Neural crest cell (in vitro differentiated cells): Measurements from ENCODE around the gene DKK3. TPM values are rescaled to one million over a fixed set of nuclear protein-coding genes. Genes with fewer than 3 reads are reported as not detected.

ENCODE experiments used
- DNase-seq: peaks from one replicate; pipeline ENCODE4 v3.0.0; 2021; ENCODE audit warnings: low read depth, mixed read lengths, low spot score
- H3K27ac Mint-ChIP-seq: one replicate; pipeline ENCODE4 v1.8.0; 2021; ENCODE audit warnings: mild to moderate bottlenecking, mixed read lengths; ENCODE audit not compliant: unreplicated experiment
- H3K27me3 Mint-ChIP-seq: 2 replicates; pipeline ENCODE4 v1.8.0; 2021; ENCODE audit warnings: low read depth, mild to moderate bottlenecking, mixed read lengths
- H3K36me3 Mint-ChIP-seq: 2 replicates; pipeline ENCODE4 v1.8.0; 2021; ENCODE audit warnings: low read depth, mild to moderate bottlenecking, mixed read lengths
- H3K4me1 Mint-ChIP-seq: 2 replicates; pipeline ENCODE4 v1.8.0; 2021; ENCODE audit warnings: mixed read lengths
- H3K4me3 Mint-ChIP-seq: one replicate; pipeline ENCODE4 v1.8.0; 2021; ENCODE audit warnings: mild to moderate bottlenecking, mixed read lengths
- H3K9me3 Mint-ChIP-seq: 2 replicates; pipeline ENCODE4 v1.8.0; 2021; ENCODE audit warnings: mixed read lengths
- CTCF ChIP-seq: fragments of 200-600 bp; sonication (generic); conservative IDR thresholded peaks from 2 replicates; pipeline ENCODE4 v1.5.0; 2021; ENCODE audit warnings: antibody characterized with exemption, mild to moderate bottlenecking
- total RNA-seq: library from RNA; stranded (reverse); gene quantifications from 2 replicates; pipeline ENCODE4 v1.2.1, GENCODE V29; 2021

The DKK3 gene
- total RNA-seq, 1 donor from 2014 or later, result 21.0 TPM

GRCh38 chr11:11987503-11988022 is 20.9 kb downstream of the DKK3 start:
- peak; percentile 60 for TF ChIP-seq CTCF
- H3K27ac Mint-ChIP-seq, result no peak overlapping the region
- no peak for DNase-seq
- peaks cover 6% of the 10 kb centered on the region for H3K36me3 Mint-ChIP-seq
- no peaks in the 10 kb centered on the region for H3K9me3 Mint-ChIP-seq
- H3K27me3 Mint-ChIP-seq, result no peaks in the 10 kb centered on the region
- peaks cover 6% of the 10 kb centered on the region for H3K4me1 Mint-ChIP-seq
- no peak overlapping the region for H3K4me3 Mint-ChIP-seq

GRCh38 chr11:11985954-11986949 is 22.2 kb downstream of the DKK3 start:
- no peak for DNase-seq
- no peak for TF ChIP-seq CTCF
- Mint-ChIP-seq H3K4me1 (peaks cover 6% of the 10 kb centered on the region), H3K4me3 (no peak overlapping the region), H3K27me3 (no peaks in the 10 kb centered on the region), H3K9me3 (no peaks in the 10 kb centered on the region), H3K36me3 (peaks cover 3% of the 10 kb centered on the region), H3K27ac (no peak overlapping the region)

GRCh38 chr11:11985016-11985715 is 23.3 kb downstream of the DKK3 start:
- Mint-ChIP-seq H3K27ac (no peak overlapping the region), H3K9me3 (no peaks in the 10 kb centered on the region), H3K36me3 (peaks cover 3% of the 10 kb centered on the region), H3K4me1 (peaks cover 11% of the 10 kb centered on the region), H3K27me3 (no peaks in the 10 kb centered on the region), H3K4me3 (no peak overlapping the region)
- no peak for TF ChIP-seq CTCF
- DNase-seq, result no peak

- no peak for TF ChIP-seq CTCF
- DNase-seq, result no peak
- Mint-ChIP-seq H3K4me3 (no peak overlapping the region), H3K9me3 (no peaks in the 10 kb centered on the region), H3K27ac (no peak overlapping the region), H3K27me3 (no peaks in the 10 kb centered on the region), H3K4me1 (peaks cover 17% of the 10 kb centered on the region), H3K36me3 (peaks cover 3% of the 10 kb centered on the region)
These were observed 23.9 kb downstream of the DKK3 start for GRCh38 chr11:11984563-11984962.

- no peaks in the 10 kb centered on the region for H3K9me3 Mint-ChIP-seq
- no peak overlapping the region for H3K27ac Mint-ChIP-seq
- H3K27me3 Mint-ChIP-seq, result no peaks in the 10 kb centered on the region
- no peak for DNase-seq
- TF ChIP-seq CTCF, result no peak
- H3K36me3 Mint-ChIP-seq, result peaks cover 3% of the 10 kb centered on the region
- H3K4me1 Mint-ChIP-seq, result peaks cover 27% of the 10 kb centered on the region
- H3K4me3 Mint-ChIP-seq, result no peak overlapping the region
These were observed 25.0 kb downstream of the DKK3 start for GRCh38 chr11:11983427-11983826.
